GM18505 (cell line): ENCODE results near the gene TNRC6A.
"Not testable (repeated sequence)": the region's sequence is repeated elsewhere in the genome, so short reads cannot be mapped to it uniquely, and the experiment has no call there.

Source experiments
- ATAC-seq: cut with Tn5 transposase; IDR thresholded peaks from one replicate; pipeline ENCODE4 v1.9.1; 2021; ENCODE audit not compliant: unreplicated experiment
- POLR2A ChIP-seq: IDR thresholded peaks from 4 replicates; pipeline ENCODE4 v1.6.1; 2011; ENCODE audit warnings: borderline replicate concordance; ENCODE audit not compliant: insufficient read depth, insufficient read length; ENCODE audit errors: extremely low read depth

Gene TNRC6A

GRCh38 chr16:24826096-24826690 is 96.7 kb downstream of the TNRC6A start:
- TF ChIP-seq POLR2A, result no peak
- ATAC-seq, result no peak

GRCh38 chr16:24826817-24827566 is 97.5 kb downstream of the TNRC6A start:
- no peak for TF ChIP-seq POLR2A
- ATAC-seq, result no peak

DNA sequence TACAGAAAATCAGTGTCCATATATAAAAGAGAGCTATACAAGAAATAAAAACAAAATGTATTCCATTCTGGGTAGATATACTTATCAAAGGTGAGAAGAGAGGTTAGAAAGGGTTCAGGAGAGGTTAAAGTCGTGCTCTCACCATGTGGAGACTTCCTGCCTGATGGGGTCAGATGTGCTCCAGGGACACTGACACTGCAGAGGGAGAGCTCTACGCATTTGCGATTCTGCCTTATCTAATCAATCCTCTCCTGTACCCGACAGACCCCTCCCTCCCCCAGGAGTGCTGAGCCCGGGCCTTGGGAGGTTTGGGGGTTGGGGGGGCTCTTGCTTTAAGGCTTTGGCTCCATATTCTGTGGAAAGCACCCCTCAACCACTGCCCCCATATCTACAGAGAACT is 99.7 kb downstream of the TNRC6A start:
- TF ChIP-seq POLR2A, result no peak
- no peak for ATAC-seq

- no peak for ATAC-seq
- TF ChIP-seq POLR2A, result no peak
Measured at GRCh38 chr16:24833352-24833751, 103.9 kb downstream of the TNRC6A start.

DNA sequence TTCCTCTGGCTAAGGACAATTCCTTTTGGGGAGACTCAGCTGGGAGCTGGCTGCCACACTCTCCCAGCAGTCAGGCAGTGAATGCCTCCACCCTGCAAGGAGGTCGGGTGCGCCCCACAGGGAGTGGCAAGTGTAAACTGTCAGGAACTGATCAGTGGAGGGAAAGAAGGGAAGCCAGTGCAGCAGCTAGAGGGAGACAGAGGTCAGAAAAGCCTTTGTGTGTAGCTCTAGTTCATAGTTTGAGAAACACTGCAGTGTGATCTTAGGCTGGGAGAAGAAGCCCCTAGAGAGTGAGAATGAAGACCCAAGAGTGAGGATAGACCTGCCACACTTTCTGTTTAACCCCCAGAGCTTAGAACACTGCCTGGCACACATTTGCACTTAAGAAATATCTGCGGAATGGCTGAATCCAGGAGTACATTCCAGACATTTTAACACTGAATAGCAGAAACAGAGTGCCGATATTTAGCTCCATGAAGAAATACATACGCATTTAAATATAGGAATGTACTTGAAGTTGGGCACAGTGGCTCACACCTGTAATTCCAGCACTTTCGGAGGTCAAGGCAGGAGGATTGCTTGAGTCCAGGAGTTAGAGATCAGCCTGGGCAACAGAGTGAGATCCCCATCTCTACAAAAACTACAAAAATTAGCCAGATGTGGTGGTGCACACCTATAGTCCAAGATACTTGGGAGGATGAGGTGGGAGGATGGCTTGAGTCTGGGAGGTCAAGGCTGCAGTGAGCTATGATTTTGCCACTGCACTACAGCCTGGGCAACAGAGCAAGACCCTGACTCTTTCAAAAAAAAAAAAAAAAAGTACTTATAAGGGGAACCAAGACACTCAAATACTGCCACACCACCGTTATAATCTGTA is 105.2 kb downstream of the TNRC6A start:
- TF ChIP-seq POLR2A, result no peak
- no peak for ATAC-seq

- TF ChIP-seq POLR2A, result no peak
- ATAC-seq, result no peak
Measured at GRCh38 chr16:24836836-24837235, 107.4 kb downstream of the TNRC6A start.

GRCh38 chr16:24837969-24838368 is 108.5 kb downstream of the TNRC6A start:
- TF ChIP-seq POLR2A, result no peak
- ATAC-seq, result no peak

DNA sequence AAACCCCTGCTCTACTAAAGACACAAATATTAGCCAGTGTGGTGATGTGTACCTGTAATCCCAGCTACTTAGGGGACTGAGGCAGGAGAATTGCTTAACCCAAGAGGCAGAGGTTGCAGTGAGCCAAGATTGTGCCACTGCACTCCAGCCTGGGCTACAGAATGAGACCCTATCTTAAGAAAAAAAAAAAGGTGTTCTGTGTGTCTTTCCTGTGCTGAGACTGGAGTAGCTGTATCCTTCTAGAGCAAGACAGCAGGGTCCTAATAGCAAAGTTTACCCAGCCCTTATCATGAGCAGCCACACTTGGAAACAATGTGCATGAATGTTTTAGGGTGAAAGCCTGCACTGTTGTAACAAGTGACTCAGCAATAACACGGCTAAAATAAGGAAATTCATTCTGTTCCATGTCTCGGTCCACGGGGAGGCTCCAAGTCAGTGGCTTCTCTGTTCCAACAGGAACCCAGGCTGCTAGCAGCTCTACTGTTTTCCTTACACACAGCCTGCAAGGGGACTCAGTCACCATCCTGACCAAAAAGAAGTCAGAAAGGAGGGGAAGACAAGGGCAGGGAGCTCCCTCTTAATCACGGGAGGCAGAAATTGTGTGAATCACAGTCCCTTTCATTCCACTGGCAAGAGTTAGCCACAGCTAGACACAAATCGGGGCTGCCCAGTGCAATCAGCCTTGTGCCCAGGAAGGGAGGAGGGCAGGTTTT is 109.3 kb downstream of the TNRC6A start:
- TF ChIP-seq POLR2A, result no peak
- no peak for ATAC-seq

- no peak for TF ChIP-seq POLR2A
- ATAC-seq, result no peak
Measured at GRCh38 chr16:24839347-24839972, 110.0 kb downstream of the TNRC6A start.

DNA sequence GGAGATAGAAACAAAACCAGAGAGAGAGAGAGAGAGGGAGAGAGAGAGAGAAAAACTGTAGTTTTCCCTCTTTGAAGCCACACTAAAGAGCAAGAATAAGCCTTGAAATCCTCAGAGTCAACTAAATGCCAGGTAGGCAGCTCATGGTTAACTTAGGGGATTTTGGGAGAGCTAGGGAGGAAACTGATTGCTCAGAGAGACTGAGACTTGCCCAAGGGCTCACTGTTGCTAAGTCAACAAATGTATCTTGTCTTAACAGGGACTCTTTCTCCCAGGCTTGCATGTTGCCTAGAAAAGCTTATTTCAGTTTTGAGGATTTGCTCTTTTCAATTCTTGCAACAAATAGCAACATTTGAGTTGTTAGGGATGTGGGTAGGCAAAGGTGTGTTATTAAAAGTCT is 111.8 kb downstream of the TNRC6A start:
- no peak for TF ChIP-seq POLR2A
- no peak for ATAC-seq

DNA sequence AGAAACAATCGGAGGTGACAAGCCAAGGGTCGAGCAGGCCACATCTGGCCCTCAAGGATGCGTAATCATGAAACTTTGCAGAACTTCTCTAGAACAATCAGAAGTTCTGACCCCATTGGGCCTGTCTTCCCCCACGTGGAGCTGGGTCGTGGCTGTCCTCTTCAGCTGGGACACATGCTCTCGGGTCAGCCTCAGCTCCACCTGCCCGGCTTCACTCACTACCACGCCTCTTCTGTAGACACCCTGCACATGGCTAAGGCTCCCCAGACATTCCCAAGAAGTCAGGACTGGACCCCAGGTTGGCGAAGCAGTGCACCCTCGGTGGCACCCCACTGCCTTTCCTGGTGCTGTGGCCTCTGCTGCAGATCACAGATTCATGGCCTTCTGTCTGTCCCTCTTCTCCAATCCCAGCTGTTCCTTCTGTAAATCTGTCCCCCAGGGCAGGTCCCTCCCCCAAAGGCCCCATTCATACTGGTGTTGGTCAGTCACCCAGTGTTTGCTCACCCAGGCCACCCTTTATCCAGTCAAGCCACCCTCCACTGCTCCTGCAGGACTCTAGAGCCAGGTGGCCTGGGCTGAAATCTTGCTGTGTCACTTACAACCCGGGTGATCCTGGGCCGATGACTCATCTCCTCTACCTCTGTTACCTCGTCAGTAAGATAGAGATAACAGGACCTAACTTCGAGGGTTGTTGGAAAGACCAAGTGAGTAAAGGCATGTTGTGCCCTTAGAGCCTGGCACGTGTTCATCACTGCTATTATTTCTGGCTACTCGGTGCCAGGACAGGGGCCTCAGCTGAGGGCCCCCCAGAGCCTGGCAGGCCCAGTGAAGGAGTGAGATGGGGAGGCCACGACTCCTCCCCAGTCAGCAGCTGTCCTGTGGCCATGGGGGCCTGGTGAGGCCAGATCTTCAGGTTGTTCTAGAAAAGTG is 114.9 kb downstream of the TNRC6A start:
- no peak for ATAC-seq
- TF ChIP-seq POLR2A, result no peak

- ATAC-seq, result not testable (repeated sequence)
Measured at GRCh38 chr16:24845031-24845365, 115.5 kb downstream of the TNRC6A start.
